ENCODE data around the gene CDK8.
"Not testable (repeated sequence)": the region's sequence is repeated elsewhere in the genome, so short reads cannot be mapped to it uniquely, and the experiment has no call there.

The CDK8 gene

GRCh38 chr13:26247608-26248007 is 6.3 kb upstream of the CDK8 start:
- TF ChIP-seq EZH2 (IDR thresholded peaks at IDR 0.05; ENCODE audit: borderline replicate concordance, low read length) (no peak), CTCF (IDR thresholded peaks at IDR 0.05; ENCODE audit: low read length) (no peak)
- H3K9me3 ChIP-seq (ENCODE audit: low read length): no peaks in the 10 kb centered on the region
- no peaks in the 10 kb centered on the region for H3K79me2 ChIP-seq (ENCODE audit: insufficient read depth, low read length)
- H3K4me3 ChIP-seq (ENCODE audit: low read depth, low read length, poor library complexity, severe bottlenecking): no peak overlapping the region
- H3K27me3 ChIP-seq (ENCODE audit: insufficient read depth, low read length): no peaks in the 10 kb centered on the region
- no peak overlapping the region for H3K4me2 ChIP-seq (ENCODE audit: low read length)
- H3K27ac ChIP-seq (ENCODE audit: low read depth, low read length, poor library complexity, severe bottlenecking): no peak overlapping the region
- H3F3A ChIP-seq (ENCODE audit: insufficient read depth, low read length): no peaks in the 10 kb centered on the region
- no peaks in the 10 kb centered on the region for H3K36me3 ChIP-seq (ENCODE audit: insufficient read depth, low read length)
- no peak overlapping the region for H3K9ac ChIP-seq (ENCODE audit: low read length)
- no peaks in the 10 kb centered on the region for H3K9me2 ChIP-seq (ENCODE audit: low read depth, low read length)
- no peaks in the 10 kb centered on the region for H3K4me1 ChIP-seq (ENCODE audit: insufficient read depth, low read length, severe bottlenecking)
- no peaks in the 10 kb centered on the region for H4K20me1 ChIP-seq (ENCODE audit: insufficient read depth, low read length)
- H2AFZ ChIP-seq (ENCODE audit: low read length): no peak overlapping the region

- Histone ChIP-seq H3K9ac (ENCODE audit: low read length) (no peak overlapping the region), H3K9me2 (ENCODE audit: low read depth, low read length) (no peaks in the 10 kb centered on the region), H3K36me3 (ENCODE audit: insufficient read depth, low read length) (no peaks in the 10 kb centered on the region), H3K4me2 (ENCODE audit: low read length) (no peak overlapping the region), H3K79me2 (ENCODE audit: insufficient read depth, low read length) (no peaks in the 10 kb centered on the region), H2AFZ (ENCODE audit: low read length) (no peak overlapping the region), H3F3A (ENCODE audit: insufficient read depth, low read length) (no peaks in the 10 kb centered on the region), H3K9me3 (ENCODE audit: low read length) (no peaks in the 10 kb centered on the region), H3K27ac (ENCODE audit: low read depth, low read length, poor library complexity, severe bottlenecking) (no peak overlapping the region), H3K4me1 (ENCODE audit: insufficient read depth, low read length, severe bottlenecking) (peaks cover 4% of the 10 kb centered on the region), H3K27me3 (ENCODE audit: insufficient read depth, low read length) (no peaks in the 10 kb centered on the region), H3K4me3 (ENCODE audit: low read depth, low read length, poor library complexity, severe bottlenecking) (no peak overlapping the region), H4K20me1 (ENCODE audit: insufficient read depth, low read length) (no peaks in the 10 kb centered on the region)
- TF ChIP-seq CTCF (IDR thresholded peaks at IDR 0.05; ENCODE audit: low read length): no peak
- no peak for TF ChIP-seq EZH2 (IDR thresholded peaks at IDR 0.05; ENCODE audit: borderline replicate concordance, low read length)
Measured at GRCh38 chr13:26249551-26249950, 4.4 kb upstream of the CDK8 start.

GRCh38 chr13:26252006-26252405 is 1.9 kb upstream of the CDK8 start:
- H3K9me3 ChIP-seq (ENCODE audit: low read length); H3K9ac ChIP-seq (ENCODE audit: low read length); H3K27me3 ChIP-seq (ENCODE audit: insufficient read depth, low read length); H3K4me2 ChIP-seq (ENCODE audit: low read length); H3K4me3 ChIP-seq (ENCODE audit: low read depth, low read length, poor library complexity, severe bottlenecking); H3F3A ChIP-seq (ENCODE audit: insufficient read depth, low read length); H3K79me2 ChIP-seq (ENCODE audit: insufficient read depth, low read length); H4K20me1 ChIP-seq (ENCODE audit: insufficient read depth, low read length); H3K27ac ChIP-seq (ENCODE audit: low read depth, low read length, poor library complexity, severe bottlenecking); H2AFZ ChIP-seq (ENCODE audit: low read length); H3K9me2 ChIP-seq (ENCODE audit: low read depth, low read length); H3K36me3 ChIP-seq (ENCODE audit: insufficient read depth, low read length): not testable (repeated sequence)
- H3K4me1 ChIP-seq (ENCODE audit: insufficient read depth, low read length, severe bottlenecking): peaks cover 18% of the 10 kb centered on the region

- 0 out of 2 replicates have a peak overlapping the region, but pooled peaks have one; percentile 43 for H2AFZ ChIP-seq (ENCODE audit: low read length)
- H3F3A ChIP-seq (ENCODE audit: insufficient read depth, low read length): no peaks in the 10 kb centered on the region
- H4K20me1 ChIP-seq (ENCODE audit: insufficient read depth, low read length): no peaks in the 10 kb centered on the region
- H3K27me3 ChIP-seq (ENCODE audit: insufficient read depth, low read length): no peaks in the 10 kb centered on the region
- 0 out of 2 replicates have a peak, but pooled peaks cover 2% of the 10 kb centered on the region for H3K79me2 ChIP-seq (ENCODE audit: insufficient read depth, low read length)
- no peak overlapping the region for H3K27ac ChIP-seq (ENCODE audit: low read depth, low read length, poor library complexity, severe bottlenecking)
- H3K9me2 ChIP-seq (ENCODE audit: low read depth, low read length): no peaks in the 10 kb centered on the region
- H3K9ac ChIP-seq (ENCODE audit: low read length): peak overlapping the region; percentile 67
- H3K4me1 ChIP-seq (ENCODE audit: insufficient read depth, low read length, severe bottlenecking): peaks cover 18% of the 10 kb centered on the region
- peak overlapping the region; percentile 66 for H3K4me3 ChIP-seq (ENCODE audit: low read depth, low read length, poor library complexity, severe bottlenecking)
- TF ChIP-seq CTCF (IDR thresholded peaks at IDR 0.05; ENCODE audit: low read length) (no peak), EZH2 (IDR thresholded peaks at IDR 0.05; ENCODE audit: borderline replicate concordance, low read length) (no peak)
- no peaks in the 10 kb centered on the region for H3K36me3 ChIP-seq (ENCODE audit: insufficient read depth, low read length)
- no peaks in the 10 kb centered on the region for H3K9me3 ChIP-seq (ENCODE audit: low read length)
- H3K4me2 ChIP-seq (ENCODE audit: low read length): peak overlapping the region; percentile 97
Measured at GRCh38 chr13:26253262-26253786, 605 bp upstream of the CDK8 start.
